ENCODE data around the gene NDUFA13.
A peak's percentile ranks its signal among the peaks of the same experiment; 100 is the strongest.

Gene NDUFA13

GRCh38 chr19:19542507-19542906 lies 26.5 kb downstream of the NDUFA13 start:
- peaks cover 7% of the 10 kb centered on the region for H3K27me3 ChIP-seq (ENCODE audit: insufficient read depth, insufficient read length)
- H3K4me3 ChIP-seq (ENCODE audit: insufficient read length, low read depth), result no peak overlapping the region
- H3K4me1 ChIP-seq (ENCODE audit: insufficient read depth, insufficient read length), result peaks cover 37% of the 10 kb centered on the region
- H3K36me3 ChIP-seq (ENCODE audit: insufficient read depth, insufficient read length, low read length), result peaks cover 42% of the 10 kb centered on the region
- TF ChIP-seq SUZ12 (IDR thresholded peaks at IDR 0.05; ENCODE audit: extremely low read depth, insufficient read depth, insufficient read length), result no peak
- no peak for TF ChIP-seq ZNF274 (IDR thresholded peaks at IDR 0.05; ENCODE audit: low read depth, low read length)
- TF ChIP-seq YY1 (IDR thresholded peaks at IDR 0.05; ENCODE audit: insufficient read depth, insufficient read length), result no peak
- no peaks in the 10 kb centered on the region for H3K9me3 ChIP-seq (ENCODE audit: insufficient read depth, low read length)
- DNase-seq (ENCODE audit: low read depth, low spot score), result no peak
- no peak overlapping the region for H3K9ac ChIP-seq (ENCODE audit: insufficient read length, low read depth)

GRCh38 chr19:19543101-19543500 lies 27.1 kb downstream of the NDUFA13 start:
- Histone ChIP-seq H3K9ac (ENCODE audit: insufficient read length, low read depth) (no peak overlapping the region), H3K36me3 (ENCODE audit: insufficient read depth, insufficient read length, low read length) (peaks cover 42% of the 10 kb centered on the region), H3K27me3 (ENCODE audit: insufficient read depth, insufficient read length) (peaks cover 7% of the 10 kb centered on the region), H3K4me3 (ENCODE audit: insufficient read length, low read depth) (no peak overlapping the region), H3K9me3 (ENCODE audit: insufficient read depth, low read length) (no peaks in the 10 kb centered on the region), H3K4me1 (ENCODE audit: insufficient read depth, insufficient read length) (peaks cover 37% of the 10 kb centered on the region)
- no peak for DNase-seq (ENCODE audit: low read depth, low spot score)
- TF ChIP-seq ZNF274 (IDR thresholded peaks at IDR 0.05; ENCODE audit: low read depth, low read length), result no peak
- no peak for TF ChIP-seq YY1 (IDR thresholded peaks at IDR 0.05; ENCODE audit: insufficient read depth, insufficient read length)
- TF ChIP-seq SUZ12 (IDR thresholded peaks at IDR 0.05; ENCODE audit: extremely low read depth, insufficient read depth, insufficient read length), result no peak

DNA sequence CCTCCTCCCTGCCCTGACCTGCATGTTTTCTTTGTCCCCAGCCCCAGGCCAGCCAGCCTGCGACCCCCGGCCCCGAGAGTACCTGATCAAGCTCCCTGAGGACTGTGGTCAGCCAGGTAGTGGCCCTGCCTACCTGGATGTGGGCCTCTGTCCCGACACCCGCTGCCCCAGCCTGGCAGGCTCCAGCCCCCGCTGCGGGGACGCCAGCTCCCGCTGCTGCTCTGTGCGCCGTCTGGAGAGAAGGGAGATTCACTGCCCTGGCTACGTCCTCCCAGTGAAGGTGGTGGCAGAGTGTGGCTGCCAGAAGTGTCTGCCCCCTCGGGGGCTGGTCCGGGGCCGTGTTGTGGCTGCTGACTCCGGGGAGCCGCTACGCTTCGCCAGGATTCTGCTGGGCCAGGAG lies 27.6 kb downstream of the NDUFA13 start:
- DNase-seq (ENCODE audit: low read depth, low spot score), result no peak
- H3K9ac ChIP-seq (ENCODE audit: insufficient read length, low read depth), result no peak overlapping the region
- peaks cover 35% of the 10 kb centered on the region for H3K4me1 ChIP-seq (ENCODE audit: insufficient read depth, insufficient read length)
- peaks cover 7% of the 10 kb centered on the region for H3K27me3 ChIP-seq (ENCODE audit: insufficient read depth, insufficient read length)
- H3K4me3 ChIP-seq (ENCODE audit: insufficient read length, low read depth), result no peak overlapping the region
- TF ChIP-seq YY1 (IDR thresholded peaks at IDR 0.05; ENCODE audit: insufficient read depth, insufficient read length), result no peak
- no peak for TF ChIP-seq SUZ12 (IDR thresholded peaks at IDR 0.05; ENCODE audit: extremely low read depth, insufficient read depth, insufficient read length)
- H3K9me3 ChIP-seq (ENCODE audit: insufficient read depth, low read length), result no peaks in the 10 kb centered on the region
- peaks cover 42% of the 10 kb centered on the region for H3K36me3 ChIP-seq (ENCODE audit: insufficient read depth, insufficient read length, low read length)

- no peak for DNase-seq (ENCODE audit: low read depth, low spot score)
- peaks cover 7% of the 10 kb centered on the region for H3K27me3 ChIP-seq (ENCODE audit: insufficient read depth, insufficient read length)
- no peaks in the 10 kb centered on the region for H3K9me3 ChIP-seq (ENCODE audit: insufficient read depth, low read length)
- peaks cover 42% of the 10 kb centered on the region for H3K36me3 ChIP-seq (ENCODE audit: insufficient read depth, insufficient read length, low read length)
- no peak overlapping the region for H3K4me3 ChIP-seq (ENCODE audit: insufficient read length, low read depth)
- TF ChIP-seq SUZ12 (IDR thresholded peaks at IDR 0.05; ENCODE audit: extremely low read depth, insufficient read depth, insufficient read length), result no peak
- TF ChIP-seq ZNF274 (IDR thresholded peaks at IDR 0.05; ENCODE audit: low read depth, low read length), result no peak
- no peak for TF ChIP-seq YY1 (IDR thresholded peaks at IDR 0.05; ENCODE audit: insufficient read depth, insufficient read length)
- peaks cover 31% of the 10 kb centered on the region for H3K4me1 ChIP-seq (ENCODE audit: insufficient read depth, insufficient read length)
- no peak overlapping the region for H3K9ac ChIP-seq (ENCODE audit: insufficient read length, low read depth)
These were observed 28.4 kb downstream of the NDUFA13 start for GRCh38 chr19:19544257-19544953.

- Histone ChIP-seq H3K27me3 (ENCODE audit: insufficient read depth, insufficient read length) (peaks cover 4% of the 10 kb centered on the region), H3K4me3 (ENCODE audit: insufficient read length, low read depth) (no peak overlapping the region), H3K9me3 (ENCODE audit: insufficient read depth, low read length) (no peaks in the 10 kb centered on the region), H3K36me3 (ENCODE audit: insufficient read depth, insufficient read length, low read length) (peaks cover 42% of the 10 kb centered on the region), H3K4me1 (ENCODE audit: insufficient read depth, insufficient read length) (peaks cover 30% of the 10 kb centered on the region), H3K9ac (ENCODE audit: insufficient read length, low read depth) (no peak overlapping the region)
- DNase-seq (ENCODE audit: low read depth, low spot score), result no peak
- no peak for TF ChIP-seq YY1 (IDR thresholded peaks at IDR 0.05; ENCODE audit: insufficient read depth, insufficient read length)
- TF ChIP-seq ZNF274 (IDR thresholded peaks at IDR 0.05; ENCODE audit: low read depth, low read length), result no peak
- TF ChIP-seq SUZ12 (IDR thresholded peaks at IDR 0.05; ENCODE audit: extremely low read depth, insufficient read depth, insufficient read length), result no peak
These were observed 29.0 kb downstream of the NDUFA13 start for GRCh38 chr19:19544954-19545591.

DNA sequence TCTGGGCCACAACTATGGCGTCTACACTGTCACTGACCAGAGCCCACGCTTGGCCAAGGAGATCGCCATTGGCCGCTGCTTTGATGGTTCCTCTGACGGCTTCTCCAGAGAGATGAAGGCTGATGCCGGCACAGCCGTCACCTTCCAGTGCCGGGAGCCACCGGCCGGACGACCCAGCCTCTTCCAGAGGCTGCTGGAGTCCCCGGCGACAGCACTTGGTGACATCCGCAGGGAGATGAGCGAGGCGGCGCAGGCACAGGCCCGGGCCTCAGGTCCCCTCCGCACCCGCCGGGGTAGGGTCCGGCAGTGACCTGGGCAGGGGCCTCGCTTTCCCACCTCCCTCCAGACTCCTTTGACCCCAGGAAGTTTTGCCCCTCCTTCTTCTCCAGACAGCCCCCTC lies 29.7 kb downstream of the NDUFA13 start:
- Histone ChIP-seq H3K4me1 (ENCODE audit: insufficient read depth, insufficient read length) (peaks cover 30% of the 10 kb centered on the region), H3K9me3 (ENCODE audit: insufficient read depth, low read length) (no peaks in the 10 kb centered on the region), H3K27me3 (ENCODE audit: insufficient read depth, insufficient read length) (peaks cover 1% of the 10 kb centered on the region), H3K4me3 (ENCODE audit: insufficient read length, low read depth) (no peak overlapping the region), H3K36me3 (ENCODE audit: insufficient read depth, insufficient read length, low read length) (peaks cover 42% of the 10 kb centered on the region), H3K9ac (ENCODE audit: insufficient read length, low read depth) (no peak overlapping the region)
- no peak for DNase-seq (ENCODE audit: low read depth, low spot score)
- TF ChIP-seq SUZ12 (IDR thresholded peaks at IDR 0.05; ENCODE audit: extremely low read depth, insufficient read depth, insufficient read length), result no peak
- TF ChIP-seq YY1 (IDR thresholded peaks at IDR 0.05; ENCODE audit: insufficient read depth, insufficient read length), result no peak
- TF ChIP-seq ZNF274 (IDR thresholded peaks at IDR 0.05; ENCODE audit: low read depth, low read length), result no peak

GRCh38 chr19:19546751-19547162 lies 30.7 kb downstream of the NDUFA13 start:
- Histone ChIP-seq H3K9ac (ENCODE audit: insufficient read length, low read depth) (peak overlapping the region; percentile 21), H3K27me3 (ENCODE audit: insufficient read depth, insufficient read length) (no peaks in the 10 kb centered on the region), H3K9me3 (ENCODE audit: insufficient read depth, low read length) (no peaks in the 10 kb centered on the region), H3K36me3 (ENCODE audit: insufficient read depth, insufficient read length, low read length) (peaks cover 42% of the 10 kb centered on the region), H3K4me3 (ENCODE audit: insufficient read length, low read depth) (no peak overlapping the region), H3K4me1 (ENCODE audit: insufficient read depth, insufficient read length) (peaks cover 29% of the 10 kb centered on the region)
- no peak for DNase-seq (ENCODE audit: low read depth, low spot score)
- TF ChIP-seq YY1 (IDR thresholded peaks at IDR 0.05; ENCODE audit: insufficient read depth, insufficient read length) (no peak), ZNF274 (IDR thresholded peaks at IDR 0.05; ENCODE audit: low read depth, low read length) (no peak), SUZ12 (IDR thresholded peaks at IDR 0.05; ENCODE audit: extremely low read depth, insufficient read depth, insufficient read length) (no peak)

Measured in NT2/D1 (cell line).